Activated CD8-positive, alpha-beta T cell treated with anti-CD3 and anti-CD28 coated beads for 36 hours (primary cell): ENCODE measurements around the gene LY6G5C. TPM values are rescaled to one million over a fixed set of nuclear protein-coding genes. Genes with fewer than 3 reads are reported as not detected.

Experiments
- ATAC-seq: fragments of 200-7000 bp; cut with Tn5 transposase; one replicate; pipeline ENCODE4 v1.10.0; 2021; ENCODE audit warnings: mild to moderate bottlenecking, moderate library complexity
- CTCF ChIA-PET: fragments of 350-600 bp; sonication (Branson Sonifier 250); formaldehyde crosslinking; loops from one replicate; lab custom pipeline; 2021; ENCODE audit warnings: antibody characterized with exemption; lab: Charles Lee
- POLR2A ChIA-PET: fragments of 350-600 bp; sonication (Branson Sonifier 250); formaldehyde crosslinking; loops from one replicate; lab custom pipeline; 2021; ENCODE audit warnings: antibody characterized with exemption; lab: Charles Lee
- DNase-seq: peaks from one replicate; pipeline ENCODE4 v3.0.0-alpha.2; 2020
- H3K27ac Mint-ChIP-seq: one replicate; pipeline ENCODE4 v1.8.0; 2021; ENCODE audit warnings: mild to moderate bottlenecking, mixed read lengths
- H3K27me3 Mint-ChIP-seq: one replicate; pipeline ENCODE4 v1.8.0; 2021; ENCODE audit warnings: mixed read lengths
- H3K36me3 Mint-ChIP-seq: one replicate; pipeline ENCODE4 v1.8.0; 2021; ENCODE audit warnings: low read depth, mixed read lengths
- H3K4me1 Mint-ChIP-seq: one replicate; pipeline ENCODE4 v1.8.0; 2021; ENCODE audit warnings: low read depth, mixed read lengths
- H3K4me3 Mint-ChIP-seq: one replicate; pipeline ENCODE4 v1.8.0; 2021; ENCODE audit warnings: mild to moderate bottlenecking, moderate library complexity, mixed read lengths
- H3K9me3 Mint-ChIP-seq: one replicate; pipeline ENCODE4 v1.8.0; 2021; ENCODE audit warnings: mixed read lengths
- intact Hi-C: fragments of 100-400 bp; cut with micrococcal nuclease; formaldehyde crosslinking; loops from one replicate; pipeline ENCODE4 v1.10.0; 2022
- total RNA-seq, 2 experiments: library from RNA; stranded (reverse); gene quantifications; one replicate each; pipeline ENCODE4 v1.2.3, GENCODE V29; 2021
- TF ChIP-seq, protein P1 (sequence below): fragments of 200-600 bp; IDR thresholded peaks from one replicate; pipeline ENCODE4 v1.8.0; 2022; ENCODE audit warnings: antibody characterized with exemption, mild to moderate bottlenecking

The LY6G5C gene
- total RNA-seq, 2 experiments from 2014 or later: 1.6 to 2.3 TPM

DNA sequence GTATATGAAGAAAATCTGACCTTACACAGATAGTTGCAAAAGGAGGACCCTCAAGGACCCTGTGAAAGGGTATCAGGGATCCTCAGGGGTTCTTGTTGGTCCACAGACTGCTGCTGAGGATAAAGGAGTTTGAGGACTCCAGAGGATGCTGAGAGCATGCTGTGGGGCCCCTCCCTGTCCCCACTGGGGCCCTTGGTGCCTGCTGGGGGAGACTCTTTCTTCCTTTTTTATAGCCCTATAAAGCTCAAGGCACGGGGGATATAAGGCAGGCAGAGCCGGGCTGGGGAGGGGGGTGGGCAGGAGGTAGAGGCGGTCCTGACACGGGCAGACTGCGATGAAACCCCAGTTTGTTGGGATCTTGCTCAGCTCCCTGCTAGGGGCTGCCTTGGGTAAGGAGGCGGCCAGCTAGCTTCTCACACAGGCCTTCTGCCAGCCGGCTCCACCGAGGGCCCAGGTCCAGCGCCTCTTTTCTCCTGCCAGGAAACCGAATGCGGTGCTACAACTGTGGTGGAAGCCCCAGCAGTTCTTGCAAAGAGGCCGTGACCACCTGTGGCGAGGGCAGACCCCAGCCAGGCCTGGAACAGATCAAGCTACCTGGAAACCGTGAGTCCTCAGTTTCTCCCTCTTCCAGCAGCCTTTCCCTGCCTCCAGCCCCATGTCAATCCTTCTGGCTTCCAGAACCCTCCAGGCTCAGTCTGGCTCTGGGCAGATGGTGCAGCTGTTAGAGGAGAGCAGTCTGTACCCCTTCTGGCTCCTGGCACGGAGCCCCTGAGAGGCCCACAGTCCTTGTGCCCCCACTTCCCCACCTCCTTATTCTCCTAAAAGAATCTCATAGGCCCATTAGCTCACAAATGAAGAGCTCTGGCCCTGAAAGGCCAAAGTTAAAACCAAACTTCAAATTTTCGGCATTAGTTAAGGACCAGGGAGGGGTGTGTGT lies 34.4 kb upstream of the LY6G5C start, which contains the start of gene LY6G6D:
TSS of gene LY6G6D (plus strand) at position 327 of the 937 bp plus-strand sequence. CDS start at position 335, 8 bp downstream.
- Mint-ChIP-seq H3K27me3 (no peaks in the 10 kb centered on the region), H3K4me3 (no peak within 1 kb of the TSS), H3K4me1 (peaks cover 14% of the 10 kb centered on the region), H3K36me3 (no peaks in the 10 kb centered on the region), H3K27ac (no peak within 1 kb of the TSS), H3K9me3 (no peaks in the 10 kb centered on the region)
- ChIA-PET POLR2A (interaction anchor here (0.6 to 2.8 kb wide), 4 partner anchors 9 to 51 kb away, joined by 3 to 11 read pairs (median 4); partner anchors contain the start of genes DDAH2 and GPANK1), CTCF (interaction anchor here (1.2 to 2.7 kb wide), 5 partner anchors 14 to 91 kb away, joined by 3 to 11 read pairs (median 5); partner anchors contain the start of gene DDAH2)
- intact Hi-C loops: no loop called here
- DNase-seq: no peak
- TF ChIP-seq, protein P1, sequence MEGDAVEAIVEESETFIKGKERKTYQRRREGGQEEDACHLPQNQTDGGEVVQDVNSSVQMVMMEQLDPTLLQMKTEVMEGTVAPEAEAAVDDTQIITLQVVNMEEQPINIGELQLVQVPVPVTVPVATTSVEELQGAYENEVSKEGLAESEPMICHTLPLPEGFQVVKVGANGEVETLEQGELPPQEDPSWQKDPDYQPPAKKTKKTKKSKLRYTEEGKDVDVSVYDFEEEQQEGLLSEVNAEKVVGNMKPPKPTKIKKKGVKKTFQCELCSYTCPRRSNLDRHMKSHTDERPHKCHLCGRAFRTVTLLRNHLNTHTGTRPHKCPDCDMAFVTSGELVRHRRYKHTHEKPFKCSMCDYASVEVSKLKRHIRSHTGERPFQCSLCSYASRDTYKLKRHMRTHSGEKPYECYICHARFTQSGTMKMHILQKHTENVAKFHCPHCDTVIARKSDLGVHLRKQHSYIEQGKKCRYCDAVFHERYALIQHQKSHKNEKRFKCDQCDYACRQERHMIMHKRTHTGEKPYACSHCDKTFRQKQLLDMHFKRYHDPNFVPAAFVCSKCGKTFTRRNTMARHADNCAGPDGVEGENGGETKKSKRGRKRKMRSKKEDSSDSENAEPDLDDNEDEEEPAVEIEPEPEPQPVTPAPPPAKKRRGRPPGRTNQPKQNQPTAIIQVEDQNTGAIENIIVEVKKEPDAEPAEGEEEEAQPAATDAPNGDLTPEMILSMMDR: no peak
- no peak for ATAC-seq

DNA sequence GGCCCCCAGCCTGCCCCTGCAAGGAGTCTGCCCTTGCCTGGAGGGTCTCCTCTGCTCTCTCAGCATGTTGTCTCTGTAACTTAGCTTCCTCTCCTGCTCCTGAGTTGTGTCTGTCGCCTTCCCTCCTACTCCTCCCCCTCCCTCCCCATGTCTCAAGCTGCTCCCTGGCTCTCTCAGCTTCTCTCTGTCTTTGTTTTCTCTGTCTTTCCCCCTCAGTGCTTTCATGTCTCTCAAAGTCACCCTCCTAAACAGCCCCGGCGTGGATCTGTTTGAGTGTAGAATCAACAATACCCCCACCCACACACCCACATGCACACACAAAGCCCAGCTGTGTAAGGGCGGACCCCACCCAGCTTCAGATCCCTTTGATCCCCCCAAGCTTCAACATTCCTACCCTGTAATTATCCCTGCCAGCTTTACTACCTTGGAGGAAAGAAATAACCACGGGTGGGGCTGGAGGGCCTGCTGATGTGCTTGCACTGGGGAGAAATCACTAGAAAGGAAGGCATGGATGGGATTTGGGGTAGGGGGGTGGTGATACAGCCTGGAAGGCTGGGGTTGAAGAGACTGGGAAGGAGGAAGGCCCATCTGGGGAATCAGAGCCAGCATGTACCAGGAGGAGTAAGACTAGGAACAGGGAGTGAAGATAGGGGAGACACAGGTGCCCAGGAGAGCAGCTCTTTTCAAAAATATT lies 33.3 kb upstream of the LY6G5C start:
- no peak overlapping the region for H3K4me3 Mint-ChIP-seq
- H3K27ac Mint-ChIP-seq: no peak overlapping the region
- intact Hi-C loops: no loop called here
- TF ChIP-seq, protein P1: no peak
- DNase-seq: no peak
- CTCF ChIA-PET: interaction anchor here (0.8 to 2.7 kb wide), 8 partner anchors 16 to 93 kb away, joined by 3 to 11 read pairs (median 4); partner anchors contain the start of genes CLIC1, DDAH2 and LSM2
- H3K4me1 Mint-ChIP-seq: peaks cover 14% of the 10 kb centered on the region
- H3K9me3 Mint-ChIP-seq: no peaks in the 10 kb centered on the region
- POLR2A ChIA-PET: interaction anchor here (0.9 to 2.8 kb wide), 4 partner anchors 10 to 19 kb away, joined by 3 to 11 read pairs (median 4); partner anchors contain the start of genes ABHD16A and DDAH2
- H3K27me3 Mint-ChIP-seq: no peaks in the 10 kb centered on the region
- no peak for ATAC-seq
- no peaks in the 10 kb centered on the region for H3K36me3 Mint-ChIP-seq

DNA sequence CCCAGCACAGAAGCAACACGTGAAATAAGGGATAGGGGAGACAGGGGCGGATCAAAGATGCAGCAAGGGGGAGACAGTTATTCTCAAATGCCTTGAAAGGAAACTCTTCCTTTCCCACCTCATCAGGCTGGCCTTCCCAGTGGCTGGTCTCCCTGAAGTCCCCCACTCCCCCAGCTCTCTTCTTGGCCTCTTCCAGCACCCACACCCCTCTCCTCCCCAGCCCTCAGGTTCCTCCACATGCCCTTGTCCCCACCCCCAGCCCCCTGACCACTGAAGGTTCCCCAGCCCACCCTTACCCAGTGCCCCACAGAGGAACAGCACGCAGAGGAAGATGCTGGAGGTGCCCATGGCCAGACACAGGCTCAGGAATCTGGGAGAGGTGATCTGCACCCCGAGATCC lies 32.6 kb upstream of the LY6G5C start:
- no peak for ATAC-seq
- Mint-ChIP-seq H3K36me3 (no peaks in the 10 kb centered on the region), H3K27ac (no peak overlapping the region), H3K4me1 (peaks cover 14% of the 10 kb centered on the region), H3K9me3 (no peaks in the 10 kb centered on the region), H3K4me3 (no peak overlapping the region), H3K27me3 (no peaks in the 10 kb centered on the region)
- intact Hi-C loops: no loop called here
- ChIA-PET CTCF (interaction anchor here (0.8 to 2.7 kb wide), 6 partner anchors 16 to 94 kb away, joined by 3 to 11 read pairs (median 4); partner anchors contain the start of genes CLIC1, DDAH2 and LSM2), POLR2A (interaction anchor here (1.2 to 2.8 kb wide), 3 partner anchors 10 to 16 kb away, joined by 5 to 11 read pairs (median 5); partner anchors contain the start of genes ABHD16A and DDAH2)
- DNase-seq: no peak
- TF ChIP-seq, protein P1: no peak

DNA sequence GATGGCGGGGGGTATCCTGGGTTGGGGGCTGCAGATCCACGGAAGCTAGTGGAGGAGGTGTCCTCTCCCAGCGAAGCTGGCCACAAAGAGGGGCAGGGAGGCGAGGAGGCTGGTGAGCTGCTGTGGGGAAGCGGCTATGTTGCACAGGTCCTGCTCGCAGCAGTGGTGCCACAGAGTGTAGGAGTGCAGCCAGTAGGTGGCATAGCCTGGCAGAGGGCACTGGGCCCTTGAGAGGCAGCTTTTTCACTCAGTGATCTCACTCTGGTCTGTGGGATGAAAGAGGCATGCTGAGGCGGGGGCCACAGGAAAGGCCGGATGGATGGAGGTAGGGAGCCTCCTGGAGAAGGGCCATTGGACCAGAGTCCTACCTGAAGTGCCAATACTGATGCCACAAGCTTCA lies 31.4 kb upstream of the LY6G5C start:
- ATAC-seq (peak; percentile 51), DNase-seq (no peak)
- no peaks in the 10 kb centered on the region for H3K27me3 Mint-ChIP-seq
- TF ChIP-seq, protein P1: no peak
- H3K27ac Mint-ChIP-seq: no peak overlapping the region
- no peaks in the 10 kb centered on the region for H3K36me3 Mint-ChIP-seq
- CTCF ChIA-PET: interaction anchor here (1.4 to 2.0 kb wide), 2 partner anchors 11 to 95 kb away, joined by 3 to 5 read pairs; partner anchors contain the start of genes LSM2 and MPIG6B
- peaks cover 14% of the 10 kb centered on the region for H3K4me1 Mint-ChIP-seq
- intact Hi-C loops: no loop called here
- POLR2A ChIA-PET: interaction anchor here (1.6 kb wide), 1 partner anchor 9 kb away, joined by 5 read pairs; the partner anchor contains the start of gene ABHD16A
- H3K9me3 Mint-ChIP-seq: no peaks in the 10 kb centered on the region
- H3K4me3 Mint-ChIP-seq: no peak overlapping the region
